Endothelial cell of umbilical vein (primary cell): ENCODE results near the gene RCAN3. TPM values are rescaled to one million over a fixed set of nuclear protein-coding genes. Genes with fewer than 3 reads are reported as not detected.

Source experiments
- BruUV-seq: library from RNA; stranded (reverse); fragments of 400-500 nt; replicated peaks from 2 replicates; lab custom pipeline; 2021; lab: Mats Ljungman, UMichigan
- CTCF ChIA-PET: fragments of 300-600, 350-600 bp; sonication (Branson Sonifier 250); formaldehyde crosslinking; loops from one replicate; lab custom pipeline; 2021; ENCODE audit warnings: antibody characterized with exemption, inconsistent platforms; lab: Charles Lee
- POLR2A ChIA-PET: fragments of 300-600, 350-600 bp; sonication (Branson Sonifier 250); formaldehyde crosslinking; loops from one replicate; lab custom pipeline; 2021; ENCODE audit warnings: antibody characterized with exemption, inconsistent platforms; lab: Charles Lee
- DNase-seq: peaks from one replicate; pipeline ENCODE4 v3.0.0-alpha.2; 2011; ENCODE audit warnings: low read depth, low spot score
- FAIRE-seq: peaks from 2 replicates; lab custom pipeline; 2011; peaks lifted over from hg19 to GRCh38; lab: Jason Lieb, UNC
- H2AFZ ChIP-seq: 2 replicates; pipeline ENCODE4 v1.6.0; 2012; ENCODE audit warnings: low read depth, low read length, control low read depth, inconsistent platforms
- H3K27ac ChIP-seq: 2 replicates; pipeline ENCODE4 v1.5.1; 2011; ENCODE audit warnings: low read depth, mild to moderate bottlenecking, control low read depth, low read length, moderate library complexity; ENCODE audit not compliant: insufficient read depth
- H3K27me3 ChIP-seq, 2 experiments: 2 replicates each; pipeline versions ENCODE4 v1.6.0 to v1.6.1; 2011; ENCODE audit warnings: low read length in 2 of 2, mixed read lengths in 1 of 2; ENCODE audit not compliant: control insufficient read depth in 2 of 2, insufficient read depth in 2 of 2
- H3K36me3 ChIP-seq, 2 experiments: 2 replicates in 1 of 2; 3 replicates in 1 of 2; pipeline ENCODE4 v1.5.1; 2011; ENCODE audit warnings: low read length in 2 of 2, mild to moderate bottlenecking in 1 of 2, moderate library complexity in 1 of 2; ENCODE audit not compliant: control insufficient read depth in 2 of 2, insufficient read depth in 2 of 2; ENCODE audit errors: extremely low read depth in 1 of 2
- H3K4me1 ChIP-seq: 3 replicates; pipeline ENCODE4 v1.5.1; 2011; ENCODE audit warnings: mild to moderate bottlenecking, low read length; ENCODE audit not compliant: control insufficient read depth, insufficient read depth; ENCODE audit errors: extremely low read depth
- H3K4me2 ChIP-seq: 2 replicates; pipeline ENCODE4 v1.6.1; 2011; ENCODE audit warnings: low read length, control low read depth, mixed read lengths; ENCODE audit not compliant: insufficient read depth
- H3K4me3 ChIP-seq, 3 experiments: fragments of 200-600 bp in 1 of 3; sonication (generic), shearing (Covaris generic) in 1 of 3; replicated peaks in 1 of 3; 2 replicates each; pipeline ENCODE4 v1.5.1; 2011 to 2016; ENCODE audit warnings: control low read depth in 3 of 3, low read length in 3 of 3, mild to moderate bottlenecking in 2 of 3, inconsistent platforms in 1 of 3, low read depth in 1 of 3, moderate library complexity in 1 of 3; ENCODE audit not compliant: insufficient read depth in 1 of 3
- H3K79me2 ChIP-seq: 2 replicates; pipeline ENCODE4 v1.6.0; 2012; ENCODE audit warnings: low read length, inconsistent platforms; ENCODE audit not compliant: control insufficient read depth, insufficient read depth
- H3K9ac ChIP-seq: replicated peaks from 2 replicates; pipeline ENCODE3; 2011; ENCODE audit warnings: low read length, control low read depth; ENCODE audit not compliant: insufficient read depth; ENCODE audit errors: extremely low read depth
- H3K9me1 ChIP-seq: replicated peaks from 3 replicates; pipeline ENCODE4 v1.6.0; 2011; ENCODE audit warnings: mild to moderate bottlenecking, low read length; ENCODE audit not compliant: control insufficient read depth, insufficient read depth; ENCODE audit errors: extremely low read depth
- H3K9me3 ChIP-seq: replicated peaks from 2 replicates; pipeline ENCODE4 v1.5.1; 2012; ENCODE audit warnings: low read length, inconsistent platforms; ENCODE audit not compliant: control insufficient read depth, insufficient read depth
- H4K20me1 ChIP-seq: replicated peaks from 2 replicates; pipeline ENCODE3; 2011; ENCODE audit warnings: mild to moderate bottlenecking, low read length; ENCODE audit not compliant: control insufficient read depth, insufficient read depth; ENCODE audit errors: extremely low read depth
- CTCF ChIP-seq, 2 donors: IDR thresholded peaks; 1 replicate in 1 of 2; 2 replicates in 1 of 2; pipeline ENCODE4 v1.5.1; 2011; ENCODE audit warnings: low read length in 2 of 2, mild to moderate bottlenecking in 2 of 2, moderate library complexity in 2 of 2, control low read depth in 1 of 2, inconsistent platforms in 1 of 2, low read depth in 1 of 2; ENCODE audit not compliant: insufficient read depth in 1 of 2; ENCODE audit errors: extremely low read depth in 1 of 2
- EZH2 ChIP-seq: IDR thresholded peaks from 2 replicates; pipeline ENCODE4 v1.6.1; 2012; ENCODE audit warnings: borderline replicate concordance, low read depth, mild to moderate bottlenecking, moderate library complexity, low read length, inconsistent platforms; ENCODE audit not compliant: severe bottlenecking
- FOS ChIP-seq: IDR thresholded peaks from 2 replicates; pipeline ENCODE4 v1.6.1; 2011; ENCODE audit warnings: mild to moderate bottlenecking, low read length, moderate library complexity, borderline replicate concordance; ENCODE audit not compliant: insufficient read depth
- GATA2 ChIP-seq: IDR thresholded peaks from 2 replicates; pipeline ENCODE4 v1.7.0; 2011; ENCODE audit warnings: low read depth, mild to moderate bottlenecking, moderate library complexity, mixed read lengths, low read length; ENCODE audit not compliant: insufficient read length, insufficient read depth
- JUN ChIP-seq: IDR thresholded peaks from 2 replicates; pipeline ENCODE4 v1.6.1; 2011; ENCODE audit warnings: borderline replicate concordance, low read depth; ENCODE audit not compliant: insufficient read length, insufficient read depth
- MAX ChIP-seq: IDR thresholded peaks from 2 replicates; pipeline ENCODE4 v1.6.1; 2011; ENCODE audit not compliant: insufficient read depth, insufficient read length
- MYC ChIP-seq: IDR thresholded peaks from one replicate; pipeline ENCODE4 v1.6.1; 2011; ENCODE audit warnings: mild to moderate bottlenecking, low read depth, low read length
- POLR2A ChIP-seq: IDR thresholded peaks from 2 replicates; pipeline ENCODE4 v1.6.1; 2012; ENCODE audit warnings: low read depth, mild to moderate bottlenecking, control low read depth, low read length
- POLR2AphosphoS5 ChIP-seq: IDR thresholded peaks from 2 replicates; pipeline ENCODE4 v1.6.1; 2012; ENCODE audit warnings: low read depth, mild to moderate bottlenecking, control low read depth, low read length, moderate library complexity; ENCODE audit not compliant: insufficient read depth
- dilution Hi-C: fragments of 300-500 bp; cut with MboI; formaldehyde crosslinking; loops from one replicate; pipeline ENCODE4 v1.15.0; 2019; ENCODE audit warnings: low sequenced_read_pairs; ENCODE audit not compliant: extremely low pct_ligation_motif_present
- intact Hi-C: fragments of 100-400 bp; cut with micrococcal nuclease; formaldehyde crosslinking; loops from one replicate; pipeline ENCODE4 v1.10.0; 2022
- polyA plus RNA-seq, 4 experiments: library from polyadenylated mRNA; depleted of rRNA in 3 of 4; stranded (reverse) in 3 of 4; unstranded in 1 of 4; fragments of >200 nt; gene quantifications; 2 replicates each; pipeline versions ENCODE4 v1.2.1 to v1.2.3, GENCODE V29; 2011 to 2012; ENCODE audit warnings: missing spikeins in 1 of 4
- total RNA-seq: library from RNA; stranded (reverse); gene quantifications from 2 replicates; pipeline ENCODE4 v1.2.3, GENCODE V29; 2021

Gene RCAN3
- total and polyA plus RNA-seq, 2 donors (not counting 3 experiments of a cell fraction or from before 2014, with no cell fraction given), result 0.99 to 5.1 TPM

GRCh38 chr1:24505816-24506215 lies 3.2 kb downstream of the RCAN3 start:
- intact Hi-C loops (no loop called here), dilution Hi-C loops (no loop called here)
- Histone ChIP-seq H3K27ac (no peak overlapping the region), H3K4me1 (peaks cover 5% of the 10 kb centered on the region), H3K4me2 (no peak overlapping the region), H3K9me3 (no peaks in the 10 kb centered on the region), H4K20me1 (no peaks in the 10 kb centered on the region), H2AFZ (no peak overlapping the region), H3K9me1 (no peaks in the 10 kb centered on the region), H3K27me3 (peaks cover 4 to 14% of the 10 kb centered on the region in 2 experiments), H3K36me3 (no peaks in the 10 kb centered on the region), H3K79me2 (no peaks in the 10 kb centered on the region), H3K9ac (no peak overlapping the region), H3K4me3 (no peak overlapping the region)
- ChIA-PET POLR2A (no interaction called here), CTCF (no interaction called here)
- BruUV-seq, result no TSS peak
- TF ChIP-seq POLR2A (no peak), MAX (no peak), GATA2 (no peak), CTCF (IDR thresholded peaks at IDR 0.05; ENCODE audit: extremely low read depth in 1 of 2, insufficient read depth in 1 of 2, low read depth in 1 of 2, low read length in 2 of 2) (no peak), MYC (no peak), EZH2 (no peak), POLR2AphosphoS5 (no peak), JUN (no peak), FOS (no peak)
- FAIRE-seq (no peak), DNase-seq (no peak)
